Measurements from ENCODE around the gene CALR3. TPM values are rescaled to one million over a fixed set of nuclear protein-coding genes. Genes with fewer than 3 reads are reported as not detected.
"Not testable (repeated sequence)": the region's sequence is repeated elsewhere in the genome, so short reads cannot be mapped to it uniquely, and the experiment has no call there.

CALR3 gene
- total and polyA plus RNA-seq, 12 donors = 0.22 TPM; not detected in 11

GRCh38 chr19:16518061-16518460 is 22.1 kb upstream of the CALR3 start:
- 85 to 88% methylated on average over 14 of the region's 14 CpGs for WGBS, 2 donors
- H3K9me3 ChIP-seq = no peaks in the 10 kb centered on the region
- peaks cover 0 to 99% (median 60%) of the 10 kb centered on the region in 9 donors for H3K36me3 ChIP-seq
- no peak for ATAC-seq
- H3K4me1 ChIP-seq = no peaks in the 10 kb centered on the region
- intact Hi-C loops (cut with DNase I) = no loop called here
- TF ChIP-seq CTCF (IDR thresholded peaks at IDR 0.05) = no peak
- no peaks in the 10 kb centered on the region for H3K27me3 ChIP-seq
- H3K27ac ChIP-seq = no peak overlapping the region
- no peak overlapping the region for H3K4me3 ChIP-seq
- no peak for DNase-seq

- Histone ChIP-seq H3K4me3 (no peak overlapping the region), H3K9me3 (no peaks in the 10 kb centered on the region), H3K4me1 (no peaks in the 10 kb centered on the region), H3K27me3 (no peaks in the 10 kb centered on the region), H3K27ac (no peak overlapping the region), H3K36me3 (peaks cover 0 to 99% (median 52%) of the 10 kb centered on the region in 9 donors)
- TF ChIP-seq CTCF (IDR thresholded peaks at IDR 0.05) = no peak
- WGBS, 2 donors = 83 to 85% methylated on average over 14 of the region's 14 CpGs
- no peak for DNase-seq
- intact Hi-C loops (cut with DNase I) = no loop called here
- peak in 2 of 8 donors; percentile 9 to 12 for ATAC-seq
Observed at GRCh38 chr19:16516923-16517610, 21.1 kb upstream of the CALR3 start.

- no peak for DNase-seq
- Histone ChIP-seq H3K36me3 (peaks cover 0 to 99% (median 45%) of the 10 kb centered on the region in 9 donors), H3K9me3 (no peaks in the 10 kb centered on the region), H3K4me1 (no peaks in the 10 kb centered on the region), H3K4me3 (no peak overlapping the region), H3K27me3 (no peaks in the 10 kb centered on the region), H3K27ac (no peak overlapping the region)
- WGBS, 2 donors = 81 to 85% methylated on average over 15 of the region's 15 CpGs
- no peak for ATAC-seq
- intact Hi-C loops (cut with DNase I) = no loop called here
- no peak for TF ChIP-seq CTCF (IDR thresholded peaks at IDR 0.05)
Observed at GRCh38 chr19:16516381-16516780, 20.4 kb upstream of the CALR3 start.

GRCh38 chr19:16514383-16515019 is 18.5 kb upstream of the CALR3 start:
- peak in 1 of 8 donors; percentile 33 for ATAC-seq
- H3K27ac ChIP-seq = no peak overlapping the region
- TF ChIP-seq CTCF (IDR thresholded peaks at IDR 0.05) = no peak
- no peak overlapping the region for H3K4me3 ChIP-seq
- 93 to 94% methylated on average over 24 of the region's 24 CpGs for WGBS, 2 donors
- no peaks in the 10 kb centered on the region for H3K27me3 ChIP-seq
- no peak for DNase-seq
- H3K9me3 ChIP-seq = no peaks in the 10 kb centered on the region
- H3K36me3 ChIP-seq = peaks cover 0 to 99% (median 33%) of the 10 kb centered on the region in 9 donors
- intact Hi-C loops (cut with DNase I) = no loop called here
- H3K4me1 ChIP-seq = no peaks in the 10 kb centered on the region

GRCh38 chr19:16512611-16513010 is 16.6 kb upstream of the CALR3 start:
- H3K4me1 ChIP-seq; H3K4me3 ChIP-seq; H3K9me3 ChIP-seq; H3K27ac ChIP-seq; intact Hi-C loops (cut with DNase I); H3K27me3 ChIP-seq; DNase-seq; ATAC-seq: not testable (repeated sequence)
- WGBS, 2 donors = 96 to 98% methylated on average over 10 of the region's 10 CpGs
- peaks cover 0 to 98% (median 16%) of the 10 kb centered on the region in 9 donors for H3K36me3 ChIP-seq

All from heart right ventricle (tissue), 16 donors.